Right hindlimb (tissue), 1 donor: ENCODE results near the gene EMILIN3.
A peak's percentile ranks its signal among the peaks of the same experiment; 100 is the strongest.
"Not testable (repeated sequence)": the region's sequence is repeated elsewhere in the genome, so short reads cannot be mapped to it uniquely, and the experiment has no call there.

Experiments
- DNase-seq: peaks from one replicate; pipeline ENCODE4 v3.0.0-alpha.2; 2018

The EMILIN3 gene

DNA sequence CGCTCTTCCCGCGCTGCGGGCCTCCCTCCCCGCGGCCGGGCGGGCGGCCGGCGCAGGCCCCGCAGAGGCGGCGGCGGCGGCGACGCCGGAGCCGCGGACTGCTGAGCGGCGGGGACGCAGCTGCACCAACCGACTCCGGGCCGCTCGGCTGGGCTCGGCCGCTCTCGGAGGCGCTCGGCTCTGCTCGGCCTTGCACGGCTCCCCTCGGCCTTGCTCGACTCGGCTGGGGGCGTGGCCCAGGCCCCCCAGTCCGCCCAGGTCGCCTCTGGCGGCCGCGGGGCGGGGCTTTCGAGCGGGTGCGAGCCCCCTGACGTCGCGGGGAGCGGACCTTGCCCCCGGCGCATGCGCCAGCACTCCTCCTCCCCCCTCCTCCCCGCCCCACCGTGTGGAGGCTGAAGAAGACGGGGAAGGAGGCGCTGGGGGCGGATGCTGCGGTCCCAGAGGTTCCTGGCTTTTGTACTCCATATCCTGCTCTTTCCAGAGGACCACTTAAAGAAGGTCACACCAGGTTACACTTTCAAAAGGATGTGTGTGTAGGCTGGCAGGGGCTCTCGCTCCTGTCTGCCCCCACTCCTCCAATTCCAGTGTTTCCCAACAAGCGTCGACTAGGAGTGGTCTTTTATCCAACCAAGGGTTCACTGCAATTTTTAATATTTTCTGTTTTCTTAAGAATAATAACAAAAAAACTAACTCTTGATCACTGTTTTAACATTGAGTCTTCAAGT lies 48.9 kb downstream of the EMILIN3 start, which contains the start of gene ZHX3:
TSS of gene ZHX3 (minus strand) at position 186 of the 725 bp plus-strand sequence. CDS start 112,815 bp downstream, outside the sequence.
- peak; percentile 99 for DNase-seq

DNA sequence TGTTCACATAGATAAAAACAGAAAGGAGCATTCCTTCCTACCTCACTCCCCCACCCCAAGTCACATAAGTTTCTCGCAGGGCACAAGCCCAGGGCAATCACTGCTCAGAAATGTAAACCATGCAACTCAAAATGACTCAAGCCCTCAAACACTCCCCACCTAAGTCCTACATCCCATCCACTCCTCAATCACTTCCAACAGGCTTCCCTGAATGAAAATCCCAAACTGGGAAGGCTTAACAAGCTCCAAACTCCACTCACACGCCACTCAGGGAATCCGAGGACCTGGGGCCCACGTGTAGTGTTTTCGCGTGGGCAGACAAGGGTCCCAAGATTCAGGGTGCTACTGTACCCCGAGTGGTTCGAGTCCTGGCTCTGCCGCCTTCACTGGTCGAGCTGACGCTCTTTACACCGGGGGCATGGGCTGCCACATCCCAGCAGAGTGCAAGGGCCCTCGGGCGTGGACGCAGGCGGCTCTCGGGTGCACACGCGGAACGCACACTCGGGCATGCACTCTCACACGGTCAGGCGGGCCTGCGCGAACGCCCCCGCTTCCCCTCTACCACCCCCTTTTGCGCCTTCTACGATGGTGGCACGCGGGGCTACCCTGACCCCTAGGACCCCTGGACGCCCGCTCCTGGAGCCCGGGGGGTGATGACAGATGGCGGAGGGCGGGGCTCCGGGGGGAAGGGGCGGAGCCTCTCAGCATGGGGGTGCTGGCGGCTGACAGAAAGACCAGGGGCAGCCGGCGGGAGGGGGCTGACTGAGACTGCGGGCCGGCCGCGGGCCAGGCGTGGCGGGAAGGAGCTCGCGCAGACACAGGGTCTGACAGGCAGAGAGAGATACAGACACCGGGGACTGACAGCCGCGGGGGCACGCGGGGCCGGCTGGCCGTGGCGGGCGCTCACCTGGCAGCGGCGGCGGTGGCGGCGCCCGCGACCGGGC lies 49.7 kb downstream of the EMILIN3 start:
- DNase-seq, result peak; percentile 87

DNA sequence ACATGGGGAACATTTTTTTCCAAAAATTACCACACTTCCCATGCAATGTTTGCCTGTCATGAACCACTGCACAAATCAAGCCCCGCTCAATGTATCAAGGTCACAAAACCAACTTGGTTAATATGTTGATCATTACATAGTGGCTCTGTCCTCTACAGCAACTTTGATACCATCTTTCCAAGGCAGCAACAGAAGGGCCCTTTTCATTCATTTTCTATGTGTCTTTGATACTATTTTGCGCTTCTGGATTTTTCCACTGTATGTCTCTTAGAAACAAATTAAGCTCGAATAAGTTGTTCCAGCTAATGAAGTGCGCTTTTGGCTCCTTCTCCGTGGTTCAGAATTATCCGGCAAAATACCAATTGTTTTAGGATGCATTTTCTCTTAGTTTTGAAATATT lies 50.6 kb downstream of the EMILIN3 start:
- DNase-seq, result no peak

DNA sequence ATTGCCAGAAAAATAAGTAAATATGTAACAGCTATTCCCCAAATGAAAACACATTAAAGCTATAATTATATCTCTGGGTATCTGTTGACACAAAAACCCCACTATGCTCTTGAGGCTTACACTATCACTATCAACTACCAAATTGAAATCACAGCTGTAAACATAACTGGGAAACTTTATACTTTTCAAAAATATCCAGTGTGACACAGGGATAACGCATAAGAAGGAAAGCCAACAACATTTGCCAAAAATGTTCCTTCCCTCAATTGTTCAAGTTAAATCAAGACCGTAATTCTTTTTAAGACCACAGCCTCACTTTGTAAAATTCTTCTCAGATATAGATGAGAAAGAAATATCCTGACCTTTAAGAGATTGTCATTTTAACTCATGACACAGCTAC lies 52.2 kb downstream of the EMILIN3 start:
- no peak for DNase-seq

DNA sequence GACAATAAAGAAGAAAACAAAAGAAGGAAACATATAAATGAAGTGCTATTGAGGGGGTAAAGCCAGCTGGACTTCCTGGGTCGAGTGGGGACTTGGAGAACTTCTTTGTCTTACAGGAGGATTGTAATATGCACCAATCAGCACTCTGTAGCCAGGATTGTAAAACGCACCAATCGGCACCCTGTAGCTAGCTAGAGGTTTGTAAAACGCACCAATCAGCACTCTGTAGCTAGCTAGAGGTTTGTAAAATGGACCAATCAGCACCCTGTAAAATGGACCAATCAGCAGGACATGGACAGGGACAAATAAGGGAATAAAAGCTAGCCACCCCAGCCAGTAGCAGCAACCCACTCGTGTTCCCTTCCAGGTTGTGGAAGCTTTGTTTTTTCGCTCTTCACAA lies 54.6 kb downstream of the EMILIN3 start:
- DNase-seq, result not testable (repeated sequence)
